ENCODE data around the gene BET1.

The BET1 gene

DNA sequence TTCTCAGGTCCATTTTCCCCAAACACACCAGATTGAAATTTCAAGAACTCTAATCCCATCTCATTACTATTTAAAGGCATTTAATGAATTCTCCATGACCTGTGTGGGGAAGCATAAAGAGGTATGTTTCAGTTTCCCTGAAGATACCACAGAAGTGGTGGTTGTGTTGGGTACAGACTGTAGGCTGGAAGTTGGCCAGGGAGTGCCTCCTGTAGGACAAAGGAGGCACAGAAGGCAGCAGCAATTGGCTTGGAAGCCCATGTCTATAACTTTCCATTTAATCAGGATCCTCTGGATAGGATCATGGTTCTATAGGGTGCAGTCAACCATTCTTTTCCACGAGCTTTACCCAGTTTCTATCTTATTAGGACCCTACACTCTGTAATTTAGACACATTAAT is 8.6 kb upstream of the BET1 start:
- TF ChIP-seq, protein P1, sequence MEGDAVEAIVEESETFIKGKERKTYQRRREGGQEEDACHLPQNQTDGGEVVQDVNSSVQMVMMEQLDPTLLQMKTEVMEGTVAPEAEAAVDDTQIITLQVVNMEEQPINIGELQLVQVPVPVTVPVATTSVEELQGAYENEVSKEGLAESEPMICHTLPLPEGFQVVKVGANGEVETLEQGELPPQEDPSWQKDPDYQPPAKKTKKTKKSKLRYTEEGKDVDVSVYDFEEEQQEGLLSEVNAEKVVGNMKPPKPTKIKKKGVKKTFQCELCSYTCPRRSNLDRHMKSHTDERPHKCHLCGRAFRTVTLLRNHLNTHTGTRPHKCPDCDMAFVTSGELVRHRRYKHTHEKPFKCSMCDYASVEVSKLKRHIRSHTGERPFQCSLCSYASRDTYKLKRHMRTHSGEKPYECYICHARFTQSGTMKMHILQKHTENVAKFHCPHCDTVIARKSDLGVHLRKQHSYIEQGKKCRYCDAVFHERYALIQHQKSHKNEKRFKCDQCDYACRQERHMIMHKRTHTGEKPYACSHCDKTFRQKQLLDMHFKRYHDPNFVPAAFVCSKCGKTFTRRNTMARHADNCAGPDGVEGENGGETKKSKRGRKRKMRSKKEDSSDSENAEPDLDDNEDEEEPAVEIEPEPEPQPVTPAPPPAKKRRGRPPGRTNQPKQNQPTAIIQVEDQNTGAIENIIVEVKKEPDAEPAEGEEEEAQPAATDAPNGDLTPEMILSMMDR (conservative IDR thresholded peaks at IDR 0.05; ENCODE audit: low read depth, low read length) = no peak
- Histone ChIP-seq H3K4me3 (IDR thresholded peaks at IDR 0.05; ENCODE audit: insufficient read depth, low read depth, low read length) (no peak overlapping the region), H2AFZ (ENCODE audit: low read depth) (no peak overlapping the region), H3K4me2 (no peak overlapping the region), H4K20me1 (ENCODE audit: insufficient read depth) (no peaks in the 10 kb centered on the region), H3K4me1 (ENCODE audit: low read depth, poor library complexity, severe bottlenecking) (no peaks in the 10 kb centered on the region), H3K27me3 (ENCODE audit: insufficient read depth, low read depth) (no peaks in the 10 kb centered on the region), H3K9ac (no peak overlapping the region), H3K79me2 (ENCODE audit: insufficient read depth, low read depth) (no peaks in the 10 kb centered on the region), H3K27ac (no peak overlapping the region), H3K36me3 (ENCODE audit: insufficient read depth) (no peaks in the 10 kb centered on the region)

DNA sequence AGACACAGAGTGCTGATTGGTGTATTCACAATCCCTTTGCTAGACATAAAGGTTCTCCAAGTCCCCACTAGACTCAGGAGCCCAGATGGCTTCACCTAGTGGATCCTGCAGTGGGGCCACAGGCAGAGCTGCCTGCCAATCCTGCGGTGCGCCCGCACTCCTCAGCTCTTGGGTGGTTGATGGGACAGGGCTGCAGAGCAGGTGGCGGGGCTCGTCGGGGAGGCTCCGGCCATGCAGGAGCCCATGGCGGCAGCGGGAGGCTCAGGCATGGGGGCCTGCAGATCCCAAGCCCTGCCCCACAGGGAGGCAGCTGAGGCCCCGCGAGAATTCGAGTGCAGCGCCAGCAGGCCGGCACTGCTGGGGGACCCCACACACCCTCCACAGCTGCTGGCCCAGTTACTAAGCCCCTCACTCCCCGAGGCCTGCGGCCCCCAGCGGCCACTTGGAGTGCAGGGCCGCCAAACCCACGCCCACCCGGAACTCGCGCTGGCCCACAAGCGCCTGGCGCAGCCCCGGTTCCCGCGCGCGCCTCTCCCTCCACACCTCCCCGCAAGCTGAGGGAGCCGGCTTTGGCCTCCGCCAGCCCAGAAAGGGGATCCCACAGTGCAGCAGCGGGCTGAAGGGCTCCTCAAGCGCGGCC is 7.7 kb upstream of the BET1 start:
- H4K20me1 ChIP-seq (ENCODE audit: insufficient read depth) = no peaks in the 10 kb centered on the region
- no peak overlapping the region for H3K4me3 ChIP-seq (IDR thresholded peaks at IDR 0.05; ENCODE audit: insufficient read depth, low read depth, low read length)
- H3K79me2 ChIP-seq (ENCODE audit: insufficient read depth, low read depth) = no peaks in the 10 kb centered on the region
- no peaks in the 10 kb centered on the region for H3K36me3 ChIP-seq (ENCODE audit: insufficient read depth)
- H3K27me3 ChIP-seq (ENCODE audit: insufficient read depth, low read depth) = no peaks in the 10 kb centered on the region
- no peak overlapping the region for H3K27ac ChIP-seq
- H3K4me1 ChIP-seq (ENCODE audit: low read depth, poor library complexity, severe bottlenecking) = no peaks in the 10 kb centered on the region
- no peak overlapping the region for H3K9ac ChIP-seq
- no peak overlapping the region for H2AFZ ChIP-seq (ENCODE audit: low read depth)
- TF ChIP-seq, protein P1 (conservative IDR thresholded peaks at IDR 0.05; ENCODE audit: low read depth, low read length) = no peak
- H3K4me2 ChIP-seq = no peak overlapping the region

DNA sequence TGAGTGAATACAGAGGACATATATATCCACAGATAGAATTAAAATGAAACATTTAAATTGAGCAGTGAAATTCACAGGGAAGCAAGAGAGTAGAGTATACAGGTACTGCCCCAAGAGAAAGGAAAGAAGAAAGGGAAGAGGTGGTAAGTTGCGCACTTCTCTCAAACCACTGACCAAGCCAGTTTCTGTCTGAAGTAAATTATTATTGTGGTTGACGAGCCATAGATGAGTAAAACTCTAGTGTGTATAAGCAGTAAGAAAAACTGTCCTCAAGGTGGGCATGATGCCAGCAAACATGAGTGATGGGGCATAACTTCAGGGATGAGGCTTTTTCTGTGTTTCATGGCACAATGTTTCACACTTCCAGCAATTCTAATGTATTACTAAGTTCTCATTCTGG is 4.4 kb upstream of the BET1 start:
- no peak overlapping the region for H3K27ac ChIP-seq
- H3K27me3 ChIP-seq (ENCODE audit: insufficient read depth, low read depth) = no peaks in the 10 kb centered on the region
- TF ChIP-seq, protein P1 (conservative IDR thresholded peaks at IDR 0.05; ENCODE audit: low read depth, low read length) = no peak
- no peak overlapping the region for H3K4me2 ChIP-seq
- no peak overlapping the region for H3K4me3 ChIP-seq (IDR thresholded peaks at IDR 0.05; ENCODE audit: insufficient read depth, low read depth, low read length)
- H3K9ac ChIP-seq = no peak overlapping the region
- no peaks in the 10 kb centered on the region for H4K20me1 ChIP-seq (ENCODE audit: insufficient read depth)
- peaks cover 6% of the 10 kb centered on the region for H3K4me1 ChIP-seq (ENCODE audit: low read depth, poor library complexity, severe bottlenecking)
- H3K79me2 ChIP-seq (ENCODE audit: insufficient read depth, low read depth) = peaks cover 5% of the 10 kb centered on the region; the same call in 1 of the 2 replicates
- no peaks in the 10 kb centered on the region for H3K36me3 ChIP-seq (ENCODE audit: insufficient read depth)
- no peak overlapping the region for H2AFZ ChIP-seq (ENCODE audit: low read depth)

DNA sequence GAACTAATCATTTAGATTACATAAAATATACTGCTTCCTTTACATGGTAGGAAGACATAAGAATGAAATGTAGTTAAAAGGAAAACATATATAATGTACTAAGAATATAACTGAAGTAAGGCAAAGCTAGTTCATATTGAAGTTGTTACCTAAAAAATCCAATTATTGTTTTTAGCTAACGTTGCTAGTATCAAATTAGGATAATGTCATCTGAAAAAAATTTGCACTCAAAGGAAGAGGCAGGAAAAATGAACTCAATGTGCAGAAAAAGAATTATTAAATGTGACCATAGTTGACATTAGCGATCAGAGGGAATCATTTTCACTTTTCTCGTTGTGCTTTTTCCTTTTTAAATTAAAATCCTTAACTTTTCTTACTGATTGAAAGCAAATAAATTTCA is 1.6 kb upstream of the BET1 start:
- Histone ChIP-seq H3K27ac (no peak overlapping the region), H4K20me1 (ENCODE audit: insufficient read depth) (no peaks in the 10 kb centered on the region), H3K79me2 (ENCODE audit: insufficient read depth, low read depth) (peaks cover 30% of the 10 kb centered on the region; the same call in 1 of the 2 replicates), H3K4me3 (IDR thresholded peaks at IDR 0.05; ENCODE audit: insufficient read depth, low read depth, low read length) (no peak overlapping the region), H3K4me1 (ENCODE audit: low read depth, poor library complexity, severe bottlenecking) (peaks cover 21% of the 10 kb centered on the region), H3K36me3 (ENCODE audit: insufficient read depth) (no peaks in the 10 kb centered on the region), H2AFZ (ENCODE audit: low read depth) (no peak overlapping the region), H3K4me2 (no peak overlapping the region), H3K27me3 (ENCODE audit: insufficient read depth, low read depth) (no peaks in the 10 kb centered on the region), H3K9ac (no peak overlapping the region)
- TF ChIP-seq, protein P1 (conservative IDR thresholded peaks at IDR 0.05; ENCODE audit: low read depth, low read length) = no peak

Measured in KMS-11 (cell line).